AG04449 (cell line): ENCODE results near the gene SRSF4.

Experiments
- CTCF ChIA-PET: fragments of 350-600 bp; formaldehyde crosslinking; extraction: SDS; loops from one replicate; lab custom pipeline; 2021; ENCODE audit warnings: antibody characterized with exemption; lab: Yijun Ruan, JAX
- POLR2A ChIA-PET: fragments of 400-600, 350-600 bp; formaldehyde crosslinking; extraction: SDS; loops from one replicate; lab custom pipeline; 2020; ENCODE audit warnings: antibody characterized with exemption, inconsistent platforms; lab: Yijun Ruan, JAX
- DNase-seq: peaks from one replicate; pipeline ENCODE4 v3.0.0-alpha.2; 2010; ENCODE audit warnings: low read depth, low spot score
- H3K4me3 ChIP-seq: 2 replicates; pipeline ENCODE4 v1.5.1; 2011; ENCODE audit warnings: low read depth, mild to moderate bottlenecking, control low read depth, low read length
- CTCF ChIP-seq: IDR thresholded peaks from one replicate; pipeline ENCODE4 v1.5.1; 2011; ENCODE audit warnings: mild to moderate bottlenecking, moderate library complexity, low read length, control low read depth, inconsistent platforms; ENCODE audit not compliant: insufficient read depth; ENCODE audit errors: missing control alignments

The SRSF4 gene

GRCh38 chr1:29129916-29130315 lies 51.8 kb downstream of the SRSF4 start:
- no peak overlapping the region for H3K4me3 ChIP-seq
- no peak for DNase-seq
- no peak for TF ChIP-seq CTCF
- ChIA-PET POLR2A (no interaction called here), CTCF (interaction anchor here (1.4 to 1.9 kb wide), 3 partner anchors 10 to 73 kb away, joined by 3 to 9 read pairs (median 4); no protein-coding TSS in a partner anchor)

GRCh38 chr1:29128739-29129138 lies 53.0 kb downstream of the SRSF4 start:
- DNase-seq = no peak
- no peak for TF ChIP-seq CTCF
- no peak overlapping the region for H3K4me3 ChIP-seq
- CTCF ChIA-PET = interaction anchor here (1.4 kb wide), 1 partner anchor 53 kb away, joined by 4 read pairs; the partner anchor contains the start of gene SRSF4
- POLR2A ChIA-PET = interaction anchor here (1.3 to 1.5 kb wide), 2 partner anchors 10 to 15 kb away, joined by 3 to 4 read pairs; no protein-coding TSS in a partner anchor

- no peak overlapping the region for H3K4me3 ChIP-seq
- no peak for DNase-seq
- POLR2A ChIA-PET = interaction anchor here (1.2 kb wide), 1 partner anchor 14 kb away, joined by 3 read pairs; no protein-coding TSS in a partner anchor
- no peak for TF ChIP-seq CTCF
- CTCF ChIA-PET = interaction anchor here (0.7 to 8.1 kb wide), 2 partner anchors 74 to 149 kb away, joined by 3 to 105 read pairs; no protein-coding TSS in a partner anchor
These were observed 55.5 kb downstream of the SRSF4 start for GRCh38 chr1:29126198-29126597.

GRCh38 chr1:29125788-29126187 lies 55.9 kb downstream of the SRSF4 start:
- POLR2A ChIA-PET = no interaction called here
- DNase-seq = no peak
- no peak overlapping the region for H3K4me3 ChIP-seq
- CTCF ChIA-PET = interaction anchor here (1.4 to 8.1 kb wide), 7 partner anchors 10 to 74 kb away, joined by 5 to 105 read pairs (median 10); partner anchors contain the start of gene SRSF4
- no peak for TF ChIP-seq CTCF

GRCh38 chr1:29125237-29125641 lies 56.5 kb downstream of the SRSF4 start:
- no peak for TF ChIP-seq CTCF
- no peak for DNase-seq
- CTCF ChIA-PET = interaction anchor here (0.6 to 8.1 kb wide), 14 partner anchors 10 to 239 kb away, joined by 3 to 105 read pairs (median 7); partner anchors contain the start of gene SRSF4
- peak overlapping the region; percentile 73 for H3K4me3 ChIP-seq
- POLR2A ChIA-PET = interaction anchor here (1.3 to 2.0 kb wide), 2 partner anchors 20 to 57 kb away, joined by 6 to 7 read pairs; partner anchors contain the start of gene SRSF4
